GM12873 (cell line): ENCODE results near the gene TMEM232.

Experiments
- TF ChIP-seq, protein P1 (sequence below): IDR thresholded peaks from 2 replicates; pipeline ENCODE4 v1.5.1; 2012; ENCODE audit warnings: low read depth, mild to moderate bottlenecking, moderate library complexity, low read length, control low read depth; ENCODE audit not compliant: insufficient read depth; ENCODE audit errors: missing control alignments

TMEM232 gene

DNA sequence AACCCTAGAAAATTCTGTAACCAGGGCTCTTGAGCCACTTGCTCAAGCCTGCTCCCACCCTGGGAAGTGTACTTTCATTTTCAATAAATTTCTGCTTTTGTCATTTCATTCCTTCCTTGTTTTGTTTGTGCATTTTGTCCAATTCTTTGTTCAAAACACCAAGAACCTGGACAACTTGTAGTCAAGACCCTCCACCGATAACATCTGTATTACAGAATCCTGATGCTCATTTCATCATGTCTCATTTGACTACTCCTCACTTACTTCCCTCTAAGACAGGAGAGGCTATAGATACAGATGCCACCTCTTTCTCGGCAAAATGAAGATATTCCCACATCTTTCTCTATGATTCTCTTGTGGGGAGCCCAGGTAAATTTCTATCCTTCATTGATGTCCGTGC is 183.5 kb downstream of the TMEM232 start:
- TF ChIP-seq, protein P1, sequence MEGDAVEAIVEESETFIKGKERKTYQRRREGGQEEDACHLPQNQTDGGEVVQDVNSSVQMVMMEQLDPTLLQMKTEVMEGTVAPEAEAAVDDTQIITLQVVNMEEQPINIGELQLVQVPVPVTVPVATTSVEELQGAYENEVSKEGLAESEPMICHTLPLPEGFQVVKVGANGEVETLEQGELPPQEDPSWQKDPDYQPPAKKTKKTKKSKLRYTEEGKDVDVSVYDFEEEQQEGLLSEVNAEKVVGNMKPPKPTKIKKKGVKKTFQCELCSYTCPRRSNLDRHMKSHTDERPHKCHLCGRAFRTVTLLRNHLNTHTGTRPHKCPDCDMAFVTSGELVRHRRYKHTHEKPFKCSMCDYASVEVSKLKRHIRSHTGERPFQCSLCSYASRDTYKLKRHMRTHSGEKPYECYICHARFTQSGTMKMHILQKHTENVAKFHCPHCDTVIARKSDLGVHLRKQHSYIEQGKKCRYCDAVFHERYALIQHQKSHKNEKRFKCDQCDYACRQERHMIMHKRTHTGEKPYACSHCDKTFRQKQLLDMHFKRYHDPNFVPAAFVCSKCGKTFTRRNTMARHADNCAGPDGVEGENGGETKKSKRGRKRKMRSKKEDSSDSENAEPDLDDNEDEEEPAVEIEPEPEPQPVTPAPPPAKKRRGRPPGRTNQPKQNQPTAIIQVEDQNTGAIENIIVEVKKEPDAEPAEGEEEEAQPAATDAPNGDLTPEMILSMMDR = no peak

DNA sequence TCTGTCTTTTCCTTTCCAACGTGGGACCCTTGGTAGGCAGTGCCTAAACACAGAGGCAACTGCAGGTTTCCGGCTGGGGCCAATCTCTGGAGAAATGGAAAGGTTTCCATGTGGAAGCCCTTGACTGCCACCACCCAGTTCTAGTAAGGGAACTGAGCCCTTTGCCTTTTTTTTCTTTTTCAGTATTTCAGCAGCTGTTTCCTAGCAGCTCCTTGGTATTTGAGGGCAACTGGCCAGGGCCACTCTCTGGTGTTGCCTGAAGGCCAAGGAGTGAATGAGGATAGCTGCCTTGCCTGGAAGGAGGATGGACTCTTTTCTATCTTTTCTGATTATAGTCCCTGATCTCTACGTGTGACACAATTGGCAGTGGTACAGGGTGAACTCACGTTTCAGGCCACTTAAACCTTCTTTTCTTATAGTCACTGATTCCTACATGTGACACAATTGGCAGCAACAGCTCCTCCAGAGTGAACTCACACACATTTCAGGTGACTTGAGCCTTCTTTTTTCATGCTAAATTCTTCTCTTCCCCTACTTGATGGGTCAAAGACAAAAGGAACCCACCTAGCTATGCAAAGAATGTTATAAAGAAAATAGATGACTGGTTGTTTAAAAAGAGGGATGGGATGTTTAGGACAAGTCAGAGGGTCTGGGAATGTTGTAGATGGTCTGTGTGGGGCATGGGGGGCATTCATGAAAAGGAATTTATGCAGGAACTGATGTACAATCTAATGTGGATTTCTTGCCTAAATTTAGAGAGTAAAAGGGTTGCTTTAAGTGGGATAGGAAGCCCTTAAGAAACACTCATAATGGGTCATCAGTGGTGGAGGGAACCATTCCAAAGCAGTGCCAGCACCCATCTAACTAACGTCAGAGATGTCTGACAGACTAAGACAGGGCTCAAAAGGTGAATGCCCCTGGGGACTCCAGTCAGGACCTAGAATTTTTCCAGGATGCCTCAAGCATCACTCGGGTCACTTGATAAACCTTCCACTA is 190.1 kb downstream of the TMEM232 start:
- TF ChIP-seq, protein P1 = no peak

DNA sequence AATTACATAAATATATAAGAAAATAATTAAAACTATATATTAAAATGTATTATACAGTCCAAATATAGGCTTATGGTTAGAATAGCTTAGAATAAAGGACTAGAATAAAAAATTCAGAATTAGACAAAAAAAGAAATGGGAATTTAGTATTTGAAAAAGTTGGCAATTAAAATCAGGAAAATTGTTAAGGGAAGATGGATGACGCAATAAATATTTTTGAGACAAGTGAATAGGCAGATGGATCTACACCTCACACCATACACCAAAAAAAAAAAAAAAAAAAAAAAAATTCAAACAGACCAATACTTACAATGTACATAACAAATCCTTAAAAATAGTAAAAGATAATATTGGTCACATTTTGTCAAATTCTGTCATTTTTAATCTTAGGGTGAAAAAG is 200.7 kb downstream of the TMEM232 start:
- TF ChIP-seq, protein P1 = no peak

DNA sequence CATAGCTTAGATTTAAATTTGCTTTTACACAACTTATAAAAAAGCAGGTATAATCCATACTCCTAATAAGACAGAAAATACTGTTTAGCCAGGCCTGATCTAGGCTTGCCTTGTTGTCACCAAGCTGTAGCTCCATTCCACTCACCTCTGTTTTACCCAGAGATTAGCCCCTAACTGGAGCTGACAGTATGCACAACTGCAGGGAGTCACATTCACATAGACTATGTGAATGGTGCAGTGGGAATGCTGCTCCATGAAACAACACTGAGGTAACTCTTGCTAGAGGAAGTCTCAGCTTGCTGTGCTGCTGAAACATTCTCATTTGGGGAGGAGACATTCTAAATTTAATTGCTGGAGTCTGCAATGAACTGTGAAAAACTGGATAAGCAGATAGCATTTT is 209.1 kb downstream of the TMEM232 start:
- TF ChIP-seq, protein P1 = no peak

DNA sequence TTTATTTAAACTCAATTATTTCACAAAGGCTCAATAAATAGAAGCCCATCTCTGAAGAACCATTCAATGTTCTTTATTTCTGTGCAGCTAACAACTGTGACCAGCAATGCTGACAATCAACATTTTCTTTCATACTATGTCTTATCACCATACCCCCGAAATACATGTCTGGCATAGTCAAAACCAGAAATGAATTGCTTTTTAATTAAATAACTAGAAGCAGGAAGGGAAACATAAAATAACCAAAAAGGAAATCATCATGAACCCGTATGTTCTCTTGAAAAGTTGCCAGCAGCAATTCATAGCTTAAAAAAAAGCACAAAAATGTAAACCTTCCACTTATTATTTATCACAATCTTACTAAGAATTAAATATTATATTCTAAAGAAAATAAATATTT is 212.4 kb downstream of the TMEM232 start:
- TF ChIP-seq, protein P1 = no peak

DNA sequence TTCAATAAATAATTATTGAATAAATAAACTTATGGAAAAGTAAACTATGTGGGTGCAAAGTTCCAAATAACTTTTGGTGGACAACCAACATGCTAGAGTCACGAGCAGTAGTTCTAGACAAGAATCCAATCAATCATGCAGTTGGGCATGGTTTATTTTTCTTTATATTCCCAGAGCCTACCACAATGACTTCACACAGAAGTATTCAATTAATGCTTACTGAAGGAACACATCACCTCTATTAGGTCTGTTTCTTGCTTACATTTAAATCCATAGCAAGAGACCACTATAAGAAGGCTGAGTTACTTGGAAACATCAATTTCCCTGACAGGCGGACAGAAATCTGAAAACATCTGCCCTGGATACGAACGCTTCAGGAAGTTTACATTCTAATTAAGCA is 214.2 kb downstream of the TMEM232 start:
- TF ChIP-seq, protein P1 = no peak

DNA sequence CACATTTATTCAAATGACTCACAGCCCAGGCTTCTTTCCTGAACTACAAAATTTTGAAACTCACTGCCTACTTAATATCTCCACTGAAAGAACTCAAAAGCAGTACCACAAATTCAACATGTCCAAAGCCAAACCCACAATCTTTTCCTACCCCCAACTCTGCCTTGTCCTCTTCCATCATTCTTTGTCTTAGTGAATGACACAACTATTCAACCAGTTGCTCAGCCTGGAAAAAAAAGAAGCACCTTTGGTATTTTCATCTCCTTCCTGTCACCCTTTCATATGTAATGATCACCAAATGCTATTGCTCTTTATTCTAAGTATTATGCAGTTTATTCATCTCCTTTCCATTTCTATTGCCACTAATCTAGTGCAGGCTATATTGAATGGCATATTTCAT is 216.3 kb downstream of the TMEM232 start:
- TF ChIP-seq, protein P1 = no peak
